Stimulated activated CD4-positive, alpha-beta T cell treated with anti-CD3 and anti-CD28 coated beads, Interleukin-2, amount 100 ng/mL, for 4 hours (primary cell): ENCODE results near the gene ESYT3.
"Not testable (repeated sequence)": the region's sequence is repeated elsewhere in the genome, so short reads cannot be mapped to it uniquely, and the experiment has no call there.

Experiments used
- DNase-seq: peaks from one replicate; pipeline ENCODE4 v3.0.0-alpha.2; 2020; ENCODE audit warnings: low read depth

ESYT3 gene

DNA sequence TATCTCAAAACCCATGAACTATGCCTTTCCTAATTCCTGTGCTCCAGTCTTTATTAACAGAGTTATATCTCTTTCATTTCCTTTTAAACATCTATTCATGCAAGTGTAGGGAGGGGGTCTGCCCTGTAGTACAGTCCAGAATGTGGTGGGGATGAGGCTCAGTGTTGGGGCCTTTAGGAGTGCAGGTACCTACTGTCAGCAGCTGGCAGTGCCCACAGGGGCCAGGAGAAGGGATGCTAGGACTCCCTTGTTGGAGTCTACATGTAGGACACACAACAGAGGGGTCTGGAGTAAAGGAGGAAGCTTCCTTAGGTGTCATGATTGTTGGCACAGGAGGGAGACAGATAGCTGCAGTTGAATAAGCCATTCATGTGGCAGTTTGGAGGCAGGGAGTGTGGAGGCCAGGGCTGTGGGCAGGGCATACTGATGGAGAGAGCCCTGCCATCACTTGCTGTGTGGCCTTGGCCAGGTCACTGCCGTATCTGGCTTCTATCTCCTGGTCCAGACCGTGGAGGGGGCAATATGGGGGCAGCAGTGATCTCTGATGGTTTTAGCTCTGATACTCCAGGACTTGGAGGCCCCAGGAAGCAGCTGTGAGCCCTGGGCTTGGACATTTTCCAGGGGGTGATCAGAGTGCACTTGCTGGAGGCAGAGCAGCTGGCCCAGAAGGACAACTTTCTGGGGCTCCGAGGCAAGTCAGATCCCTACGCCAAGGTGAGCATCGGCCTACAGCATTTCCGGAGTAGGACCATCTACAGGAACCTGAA lies 29.5 kb downstream of the ESYT3 start:
- DNase-seq, result no peak

DNA sequence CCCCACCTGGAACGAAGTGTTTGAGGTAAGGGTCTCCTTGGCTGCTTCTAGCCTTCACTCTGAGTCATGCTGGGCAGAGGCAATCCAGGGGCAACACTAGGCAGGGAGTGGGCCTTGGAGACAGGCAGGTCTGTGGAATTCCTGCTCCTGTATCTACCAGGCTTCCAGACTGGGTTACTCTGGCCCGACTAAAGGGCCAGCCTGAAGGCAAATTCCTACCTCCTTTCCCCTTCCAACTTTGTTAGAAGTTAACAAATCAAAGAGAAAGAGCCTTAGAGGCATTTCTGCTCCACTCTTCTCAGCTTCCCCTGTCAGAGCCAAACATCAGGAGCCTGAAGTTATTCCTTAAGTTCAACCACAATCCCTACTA lies 30.1 kb downstream of the ESYT3 start:
- DNase-seq, result no peak

DNA sequence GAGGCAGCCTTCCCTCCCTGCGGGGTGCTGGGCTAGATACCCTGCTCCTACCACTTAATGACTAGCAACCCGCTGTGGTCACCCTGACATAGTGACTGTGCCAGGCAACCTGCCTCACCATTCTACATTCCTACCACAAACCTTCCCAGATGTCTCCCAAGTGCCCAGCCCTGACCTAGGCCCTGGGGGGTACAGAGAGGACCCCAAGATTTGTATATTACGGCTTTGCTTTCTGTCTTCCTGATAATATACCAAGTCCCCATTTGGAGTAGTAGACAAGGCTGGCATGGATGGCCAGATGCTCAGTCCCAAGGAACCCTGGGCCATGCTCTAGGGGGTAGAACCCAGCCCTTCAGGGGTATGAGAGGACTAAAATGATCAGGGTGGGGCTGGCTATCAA lies 31.0 kb downstream of the ESYT3 start:
- DNase-seq, result no peak

- DNase-seq, result no peak
Observed at GRCh38 chr3:138465925-138466324, 31.5 kb downstream of the ESYT3 start.

GRCh38 chr3:138467931-138468330 lies 33.5 kb downstream of the ESYT3 start:
- DNase-seq, result no peak

GRCh38 chr3:138468451-138468850 lies 34.0 kb downstream of the ESYT3 start:
- DNase-seq, result no peak

DNA sequence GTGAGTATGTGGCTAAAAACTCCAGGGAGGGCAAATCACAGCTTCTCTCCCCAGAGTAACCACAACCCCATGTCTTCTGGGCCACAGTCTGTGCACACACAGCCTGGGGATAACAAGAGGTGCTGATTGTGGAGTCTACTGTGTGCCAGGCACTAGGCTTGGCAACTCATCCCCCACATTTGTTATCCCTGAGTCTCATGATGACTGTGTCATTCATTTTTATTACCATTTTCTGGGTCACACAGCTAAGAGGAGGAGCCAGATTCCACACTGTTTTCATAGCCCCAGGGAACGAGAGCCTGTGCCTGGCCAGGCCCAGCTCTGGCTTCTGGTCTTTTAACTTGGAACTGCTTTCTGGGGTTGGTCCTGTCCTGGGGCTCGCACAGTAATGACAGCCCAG lies 34.5 kb downstream of the ESYT3 start:
- DNase-seq, result no peak

GRCh38 chr3:138469874-138470273 lies 35.5 kb downstream of the ESYT3 start:
- DNase-seq, result no peak

DNA sequence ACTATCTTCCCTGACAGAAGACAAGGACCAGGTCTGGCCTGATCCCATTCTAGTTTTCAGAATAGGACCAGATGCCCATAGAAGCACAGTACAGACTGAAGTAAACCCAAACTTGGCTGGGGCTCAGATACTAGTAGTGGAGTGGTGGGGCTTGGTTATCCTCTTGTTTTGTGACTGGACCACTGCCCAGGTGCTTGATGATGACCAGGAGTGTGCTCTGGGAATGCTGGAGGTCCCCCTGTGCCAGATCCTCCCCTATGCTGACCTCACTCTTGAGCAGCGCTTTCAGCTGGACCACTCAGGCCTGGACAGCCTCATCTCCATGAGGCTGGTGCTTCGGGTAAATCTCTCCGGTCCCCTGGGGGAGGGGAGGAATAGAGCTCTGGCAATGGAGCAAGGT lies 36.3 kb downstream of the ESYT3 start:
- no peak for DNase-seq

- DNase-seq, result no peak
Observed at GRCh38 chr3:138471481-138471880, 37.1 kb downstream of the ESYT3 start.

GRCh38 chr3:138472141-138472825 lies 37.9 kb downstream of the ESYT3 start:
- DNase-seq, result no peak

DNA sequence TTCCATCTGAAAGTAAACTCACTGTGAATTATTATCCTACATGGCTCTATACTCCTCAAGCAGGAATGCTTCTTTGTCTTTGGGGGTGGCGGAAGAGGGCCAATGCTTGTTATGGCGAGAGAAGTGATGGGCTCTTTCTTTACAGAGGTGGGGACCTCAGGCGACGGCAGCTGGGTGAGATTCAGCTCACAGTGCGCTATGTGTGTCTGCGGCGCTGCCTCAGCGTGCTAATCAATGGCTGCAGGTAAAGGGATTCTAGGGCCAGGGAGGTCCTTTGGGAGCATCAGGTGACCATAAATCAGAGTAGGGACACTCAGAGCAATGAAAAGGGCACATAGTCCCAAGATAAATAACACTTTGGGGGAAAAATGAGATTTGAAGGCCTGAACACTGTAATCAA lies 39.0 kb downstream of the ESYT3 start:
- no peak for DNase-seq

DNA sequence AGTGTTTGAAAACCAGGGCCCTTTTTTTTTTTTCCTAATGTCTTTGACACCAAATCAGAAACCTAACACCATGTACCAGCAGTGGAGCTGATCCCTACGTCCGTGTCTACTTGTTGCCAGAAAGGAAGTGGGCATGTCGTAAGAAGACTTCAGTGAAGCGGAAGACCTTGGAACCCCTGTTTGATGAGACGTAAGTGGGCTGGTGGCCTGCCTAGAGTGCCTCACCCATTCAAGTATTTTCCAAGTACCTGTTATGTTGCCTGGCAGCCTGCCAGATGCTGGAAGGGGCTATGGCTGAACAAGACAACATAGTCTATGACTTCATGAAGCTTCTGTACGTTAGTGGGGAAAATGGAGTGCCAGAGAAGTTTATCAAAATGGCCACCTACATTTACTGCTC lies 39.7 kb downstream of the ESYT3 start:
- DNase-seq, result no peak

- no peak for DNase-seq
Observed at GRCh38 chr3:138476526-138476925, 42.1 kb downstream of the ESYT3 start.

DNA sequence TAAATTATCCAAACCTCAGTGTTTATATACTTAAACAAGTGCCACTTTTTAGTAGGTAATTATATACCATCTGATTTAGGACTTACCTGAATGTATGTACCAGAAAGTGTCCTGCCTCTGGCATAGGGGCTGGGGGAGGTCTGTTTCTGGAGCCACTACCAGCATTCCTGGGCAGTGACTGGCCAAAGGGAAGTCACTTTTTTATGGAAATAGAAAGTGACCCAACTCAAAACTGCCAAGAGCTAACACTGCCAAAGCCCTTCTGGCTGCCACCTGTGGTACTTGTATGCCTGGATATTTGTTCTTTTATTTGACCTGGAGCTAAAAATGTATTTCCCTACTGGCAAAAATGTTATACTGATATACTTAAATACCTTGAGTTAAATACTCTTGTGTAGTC lies 42.7 kb downstream of the ESYT3 start:
- DNase-seq, result no peak

GRCh38 chr3:138477801-138478200 lies 43.4 kb downstream of the ESYT3 start:
- DNase-seq, result no peak

DNA sequence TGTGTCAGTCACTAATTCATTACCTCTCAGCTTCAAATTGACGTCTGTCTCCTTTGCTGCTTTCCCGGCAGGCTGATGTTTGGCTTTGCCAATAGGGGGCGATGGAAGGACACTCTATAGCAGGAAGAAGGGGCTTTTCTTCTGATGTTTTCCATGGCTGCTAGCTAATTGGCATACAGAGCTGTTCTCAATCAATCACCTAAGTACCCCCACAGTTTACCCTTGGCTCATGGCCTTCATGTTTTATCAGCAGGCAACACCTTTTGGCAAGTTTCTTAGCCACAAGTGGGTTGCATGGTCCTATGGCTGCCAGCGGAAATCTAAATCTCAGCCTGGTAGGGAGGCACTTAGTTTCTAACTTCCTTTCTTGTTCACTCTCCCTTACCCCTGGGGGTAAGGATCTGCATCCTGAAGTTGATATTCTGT lies 45.0 kb downstream of the ESYT3 start:
- DNase-seq, result no peak

DNA sequence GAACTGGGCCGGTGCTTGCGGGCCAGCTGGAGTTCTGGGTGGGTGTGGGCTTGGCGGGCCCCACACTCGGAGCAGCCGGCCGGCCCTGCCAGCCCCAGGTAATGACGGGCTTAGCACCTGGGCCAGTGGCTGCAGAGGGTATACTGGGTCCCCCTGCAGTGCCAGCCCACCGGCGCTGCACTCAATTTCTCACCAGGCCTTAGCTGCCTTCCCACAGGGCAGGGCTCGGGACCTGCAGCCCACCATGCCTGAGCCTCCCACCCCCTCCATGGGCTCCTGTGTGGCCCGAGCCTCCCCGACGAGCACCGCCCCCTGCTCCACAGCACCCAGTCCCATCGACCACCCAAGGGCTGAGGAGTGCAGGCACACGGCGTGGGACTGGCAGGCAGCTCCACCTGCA lies 50.3 kb downstream of the ESYT3 start:
- DNase-seq, result not testable (repeated sequence)

DNA sequence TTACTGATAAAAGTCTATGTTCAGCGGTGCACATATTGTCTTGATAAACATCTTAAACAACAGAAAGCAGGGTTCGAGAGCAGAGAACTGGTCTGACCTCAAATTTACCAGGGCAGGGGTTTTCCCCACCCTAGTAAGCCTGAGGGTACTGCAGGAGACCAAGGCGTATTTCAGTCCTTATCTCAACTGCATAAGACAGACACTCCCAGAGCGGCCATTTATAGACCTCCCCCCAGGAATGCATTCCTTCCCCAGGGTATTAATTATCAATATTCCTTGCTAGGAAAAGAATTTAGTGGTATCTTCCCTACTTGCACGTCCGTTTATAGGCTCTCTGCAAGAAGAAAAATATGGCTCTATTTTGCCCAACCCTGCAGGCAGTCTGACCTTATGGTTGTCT lies 52.2 kb downstream of the ESYT3 start:
- not testable (repeated sequence) for DNase-seq

DNA sequence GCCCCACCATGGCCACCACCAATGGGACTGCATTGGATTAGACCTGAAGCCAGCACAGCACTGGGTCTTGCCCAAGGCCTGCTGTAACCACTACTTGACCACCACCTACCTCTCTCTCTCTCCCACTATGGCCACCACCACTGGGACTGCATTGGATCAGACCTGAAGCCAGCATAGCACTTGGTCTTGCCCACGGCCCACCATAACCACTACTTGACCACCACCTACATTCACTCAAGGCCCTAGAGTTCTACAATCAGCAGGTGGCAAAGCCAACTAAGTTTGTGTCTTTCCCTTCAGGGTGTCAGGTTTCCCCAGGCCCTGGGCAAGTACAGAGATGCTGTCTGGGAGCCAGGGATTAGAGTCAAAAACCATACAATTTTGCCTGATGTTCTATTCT lies 57.6 kb downstream of the ESYT3 start:
- DNase-seq, result no peak

- DNase-seq, result no peak
Observed at GRCh38 chr3:138492980-138493675, 58.7 kb downstream of the ESYT3 start.

GRCh38 chr3:138493804-138494606 lies 59.6 kb downstream of the ESYT3 start:
- DNase-seq, result no peak

DNA sequence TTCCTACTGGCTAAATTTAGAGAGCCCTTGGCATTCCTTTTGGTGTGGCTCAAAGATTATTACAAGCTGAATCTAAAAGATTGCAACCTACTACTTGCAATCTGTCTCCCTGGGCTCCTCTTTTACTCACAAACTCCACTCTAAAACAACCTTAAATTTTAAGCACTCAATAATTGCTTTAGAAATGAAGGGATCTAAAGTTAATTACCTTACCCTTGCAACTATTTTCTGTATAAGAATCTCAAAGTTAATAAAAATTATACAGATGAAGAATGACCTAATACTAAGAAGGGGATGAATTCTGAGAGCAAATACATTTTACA lies 60.2 kb downstream of the ESYT3 start:
- no peak for DNase-seq
